WTC11 (cell line): ENCODE measurements around the gene TRABD. TPM values are rescaled to one million over a fixed set of nuclear protein-coding genes. Genes with fewer than 3 reads are reported as not detected.
A peak's percentile ranks its signal among the peaks of the same experiment; 100 is the strongest.
"Not testable (repeated sequence)": the region's sequence is repeated elsewhere in the genome, so short reads cannot be mapped to it uniquely, and the experiment has no call there.

Source experiments
- ATAC-seq: fragments of 200-7000 bp; cut with Tn5 transposase; 2 replicates; pipeline ENCODE4 v1.10.0; 2021; ENCODE audit warnings: mild to moderate bottlenecking, moderate library complexity
- CTCF ChIA-PET: fragments of 300-600 bp; sonication (Branson Sonifier 250); formaldehyde crosslinking; loops from one replicate; lab custom pipeline; 2021; ENCODE audit warnings: antibody characterized with exemption; lab: Charles Lee
- POLR2A ChIA-PET: fragments of 350-600 bp; sonication (Branson Sonifier 250); formaldehyde crosslinking; loops from one replicate; lab custom pipeline; 2021; ENCODE audit warnings: antibody characterized with exemption; lab: Charles Lee
- DNase-seq: peaks from one replicate; pipeline ENCODE4 v3.0.0; 2021; ENCODE audit warnings: low spot score
- H3K27ac Mint-ChIP-seq: 2 replicates; pipeline ENCODE4 v1.8.0; 2021; ENCODE audit warnings: mixed read lengths
- H3K27me3 Mint-ChIP-seq: 2 replicates; pipeline ENCODE4 v1.8.0; 2021; ENCODE audit warnings: low read depth, mild to moderate bottlenecking, moderate library complexity, mixed read lengths
- H3K36me3 Mint-ChIP-seq: 2 replicates; pipeline ENCODE4 v1.8.0; 2021; ENCODE audit warnings: mixed read lengths
- H3K4me1 Mint-ChIP-seq: 2 replicates; pipeline ENCODE4 v1.8.0; 2022; ENCODE audit warnings: mixed read lengths
- H3K4me3 Mint-ChIP-seq: 2 replicates; pipeline ENCODE4 v1.8.0; 2021; ENCODE audit warnings: mild to moderate bottlenecking, moderate library complexity, mixed read lengths
- H3K9me3 Mint-ChIP-seq: 2 replicates; pipeline ENCODE4 v1.8.0; 2021; ENCODE audit warnings: mixed read lengths
- ATF1 ChIP-seq: sonication (generic); formaldehyde crosslinking; IDR thresholded peaks from 2 replicates; pipeline ENCODE4 v1.8.1; 2023; ENCODE audit warnings: mild to moderate bottlenecking, moderate library complexity, missing genetic modification reagents
- CDX4 ChIP-seq: fragments of 250-450 bp; sonication (Bioruptor Pico); IDR thresholded peaks from 2 replicates; pipeline ENCODE4 v1.9.0; 2021; ENCODE audit warnings: moderate library complexity, mild to moderate bottlenecking, inconsistent platforms, borderline replicate concordance
- CREM ChIP-seq: sonication (generic); formaldehyde crosslinking; IDR thresholded peaks from 2 replicates; pipeline ENCODE4 v1.8.1; 2022; ENCODE audit warnings: mild to moderate bottlenecking, missing genetic modification reagents, moderate library complexity
- CTCF ChIP-seq: fragments of 200-600 bp; IDR thresholded peaks from 2 replicates; pipeline ENCODE4 v1.8.0; 2022; ENCODE audit warnings: antibody characterized with exemption
- E2F5 ChIP-seq: sonication (generic); formaldehyde crosslinking; IDR thresholded peaks from 2 replicates; pipeline ENCODE4 v1.8.1; 2022; ENCODE audit warnings: mild to moderate bottlenecking, moderate library complexity, missing genetic modification reagents
- FOXP4 ChIP-seq: sonication (generic); formaldehyde crosslinking; IDR thresholded peaks from 2 replicates; pipeline ENCODE4 v1.8.0; 2022; ENCODE audit warnings: mild to moderate bottlenecking, missing genetic modification reagents
- GABPB1 ChIP-seq: sonication (generic); formaldehyde crosslinking; IDR thresholded peaks from 2 replicates; pipeline ENCODE4 v1.8.1; 2023; ENCODE audit warnings: mild to moderate bottlenecking, missing genetic modification reagents
- HMGA2 ChIP-seq: fragments of 250-450 bp; sonication (Bioruptor Pico); IDR thresholded peaks from 2 replicates; pipeline ENCODE4 v1.4.0; 2021; ENCODE audit warnings: mild to moderate bottlenecking, moderate library complexity
- MLX ChIP-seq: sonication (generic); formaldehyde crosslinking; IDR thresholded peaks from 2 replicates; pipeline ENCODE4 v1.8.1; 2023; ENCODE audit warnings: mild to moderate bottlenecking, missing genetic modification reagents, moderate library complexity
- MYBL2 ChIP-seq: sonication (generic); formaldehyde crosslinking; IDR thresholded peaks from 2 replicates; pipeline ENCODE4 v1.8.1; 2023; ENCODE audit warnings: mild to moderate bottlenecking, moderate library complexity, missing genetic modification reagents
- NFYB ChIP-seq: sonication (generic); formaldehyde crosslinking; conservative IDR thresholded peaks from 2 replicates; pipeline ENCODE4 v1.8.0; 2022; ENCODE audit warnings: low read depth, missing genetic modification reagents
- NR3C1 ChIP-seq: sonication (generic); formaldehyde crosslinking; conservative IDR thresholded peaks from 2 replicates; pipeline ENCODE4 v1.8.1; 2023; ENCODE audit warnings: low read depth, mild to moderate bottlenecking, missing genetic modification reagents
- SMAD3 ChIP-seq: sonication (generic); formaldehyde crosslinking; IDR thresholded peaks from 2 replicates; pipeline ENCODE4 v1.8.0; 2022; ENCODE audit warnings: missing genetic modification reagents, mild to moderate bottlenecking, borderline replicate concordance
- USF1 ChIP-seq: sonication (generic); formaldehyde crosslinking; IDR thresholded peaks from 2 replicates; pipeline ENCODE4 v1.8.0; 2022; ENCODE audit warnings: mild to moderate bottlenecking, missing genetic modification reagents
- ZBTB21 ChIP-seq: sonication (generic); formaldehyde crosslinking; IDR thresholded peaks from 2 replicates; pipeline ENCODE4 v1.8.1; 2023; ENCODE audit warnings: mild to moderate bottlenecking, missing genetic modification reagents, borderline replicate concordance
- ZNF532 ChIP-seq: fragments of 250-450 bp; sonication (Bioruptor Pico); IDR thresholded peaks from 2 replicates; pipeline ENCODE4 v1.9.0; 2021; ENCODE audit warnings: mild to moderate bottlenecking, borderline replicate concordance
- total RNA-seq: library from RNA; stranded (reverse); gene quantifications from 3 replicates; pipeline ENCODE4 v1.2.3, GENCODE V29; 2021

Gene TRABD
- total RNA-seq, 1 experiment from 2014 or later: 90.4 TPM

- H3K4me1 Mint-ChIP-seq: peaks cover 2% of the 10 kb centered on the region; the same call in 1 of the 2 replicates
- CTCF ChIA-PET: interaction anchor here (0.6 to 2.7 kb wide), 3 partner anchors 44 to 401 kb away, joined by 3 to 14 read pairs (median 4); no protein-coding TSS in a partner anchor
- no peak for DNase-seq
- H3K4me3 Mint-ChIP-seq: peak overlapping the region; percentile 18
- no peaks in the 10 kb centered on the region for H3K27me3 Mint-ChIP-seq
- POLR2A ChIA-PET: no interaction called here
- no peak overlapping the region for H3K27ac Mint-ChIP-seq
- ATAC-seq: no peak
- no peaks in the 10 kb centered on the region for H3K9me3 Mint-ChIP-seq
- TF ChIP-seq MLX (CRISPR knock-in tag) (no peak), MYBL2 (CRISPR knock-in tag) (no peak), CTCF (no peak), NR3C1 (CRISPR knock-in tag) (no peak), ZNF532 (CRISPR knock-in tag) (no peak), ZBTB21 (CRISPR knock-in tag) (no peak), CDX4 (CRISPR knock-in tag) (no peak), CREM (CRISPR knock-in tag) (no peak), SMAD3 (CRISPR knock-in tag) (no peak), USF1 (CRISPR knock-in tag) (no peak), ATF1 (CRISPR knock-in tag) (no peak), NFYB (no peak), HMGA2 (no peak), GABPB1 (no peak), FOXP4 (CRISPR knock-in tag) (no peak), E2F5 (CRISPR knock-in tag) (no peak)
- no peaks in the 10 kb centered on the region for H3K36me3 Mint-ChIP-seq
Measured at GRCh38 chr22:50146439-50147238, 39.1 kb upstream of the TRABD start.

- H3K36me3 Mint-ChIP-seq, POLR2A ChIA-PET, H3K9me3 Mint-ChIP-seq, H3K4me3 Mint-ChIP-seq, H3K27ac Mint-ChIP-seq, H3K27me3 Mint-ChIP-seq, H3K4me1 Mint-ChIP-seq, DNase-seq, ATAC-seq: not testable (repeated sequence)
- CTCF ChIA-PET: interaction anchor here (0.7 to 2.7 kb wide), 6 partner anchors 11 to 553 kb away, joined by 3 to 14 read pairs (median 8); no protein-coding TSS in a partner anchor
Measured at GRCh38 chr22:50147258-50148165, 38.2 kb upstream of the TRABD start.
